Lower leg skin (tissue), 4 donors: ENCODE data around the gene COL18A1. TPM values are rescaled to one million over a fixed set of nuclear protein-coding genes. Genes with fewer than 3 reads are reported as not detected.
A peak's percentile ranks its signal among the peaks of the same experiment; 100 is the strongest.

Source experiments
- DNase-seq, 2 donors: peaks; one replicate each; pipeline ENCODE4 v3.0.0-alpha.2; 2019; ENCODE audit warnings: low spot score in 2 of 2
- H3K4me3 ChIP-seq: fragments of 200-600 bp; sonication (generic); 2 replicates; pipeline ENCODE4 v1.5.1; 2017; ENCODE audit warnings: mild to moderate bottlenecking, low read depth; ENCODE audit not compliant: poor library complexity, severe bottlenecking
- CTCF ChIP-seq, 3 donors: fragments of 450-650 bp; IDR thresholded peaks; one replicate each; pipeline ENCODE4 v1.5.1; 2016; ENCODE audit warnings: antibody characterized with exemption in 3 of 3, mild to moderate bottlenecking in 3 of 3, moderate library complexity in 2 of 3
- POLR2A ChIP-seq, 2 donors: fragments of 450-650 bp; IDR thresholded peaks; one replicate each; pipeline ENCODE4 v1.6.1; 2016 to 2017; ENCODE audit warnings: antibody characterized with exemption in 2 of 2, mild to moderate bottlenecking in 1 of 2, moderate library complexity in 1 of 2
- WGBS, 2 donors: methylation state at CpG; one replicate each; pipeline ENCODE4 v1.1.5; 2018; 5-methylcytosine and 5-hydroxymethylcytosine counted together
- intact Hi-C: fragments of 100-400 bp; cut with DNase I; formaldehyde crosslinking; loops from one replicate; pipeline ENCODE4 v1.15.0; 2023; ENCODE audit warnings: low total_unique reads
- total RNA-seq, 4 donors: library from RNA; depleted of rRNA; stranded (reverse); fragments of >200 nt; gene quantifications; one replicate each; pipeline ENCODE4 v1.1.0, GENCODE V29; 2016

The COL18A1 gene
- total RNA-seq, 4 donors from 2014 or later: 63.3 to 126 (median 85.9) TPM

- TF ChIP-seq POLR2A (IDR thresholded peaks at IDR 0.05): no peak
- no peak for TF ChIP-seq CTCF (IDR thresholded peaks at IDR 0.05)
- DNase-seq: no peak
- H3K4me3 ChIP-seq: no peak overlapping the region
- WGBS, 2 donors: 86 to 95% methylated on average over 2 of the region's 2 CpGs
- intact Hi-C loops: no loop called here
Measured at GRCh38 chr21:45518742-45519141, 113.8 kb downstream of the COL18A1 start.

- intact Hi-C loops: no loop called here
- H3K4me3 ChIP-seq: no peak overlapping the region
- no peak for TF ChIP-seq POLR2A (IDR thresholded peaks at IDR 0.05)
- no peak for DNase-seq
- WGBS, 2 donors: 95% methylated on average over 4 of the region's 4 CpGs
Measured at GRCh38 chr21:45519182-45519581, 114.2 kb downstream of the COL18A1 start.

- intact Hi-C loops: no loop called here
- DNase-seq: no peak
- H3K4me3 ChIP-seq: no peak overlapping the region
- TF ChIP-seq POLR2A (IDR thresholded peaks at IDR 0.05) (no peak), CTCF (IDR thresholded peaks at IDR 0.05) (no peak)
- WGBS, 2 donors: 97 to 98% methylated on average over 2 of the region's 2 CpGs
Measured at GRCh38 chr21:45521241-45521640, 116.3 kb downstream of the COL18A1 start.

GRCh38 chr21:45522381-45522780, 117.4 kb downstream of the COL18A1 start:
- 94 to 95% methylated on average over 6 of the region's 6 CpGs for WGBS, 2 donors
- intact Hi-C loops: no loop called here
- no peak for DNase-seq
- TF ChIP-seq POLR2A (IDR thresholded peaks at IDR 0.05) (no peak), CTCF (IDR thresholded peaks at IDR 0.05) (no peak)
- H3K4me3 ChIP-seq: no peak overlapping the region

- intact Hi-C loops: no loop called here
- no peak overlapping the region for H3K4me3 ChIP-seq
- no peak for TF ChIP-seq CTCF (IDR thresholded peaks at IDR 0.05)
- no peak for TF ChIP-seq POLR2A (IDR thresholded peaks at IDR 0.05)
- 95 to 99% methylated on average over 6 of the region's 6 CpGs for WGBS, 2 donors
- peak in 1 of 2 donors; percentile 42 for DNase-seq
Measured at GRCh38 chr21:45522986-45523385, 118.0 kb downstream of the COL18A1 start.

GRCh38 chr21:45523411-45524101, 118.6 kb downstream of the COL18A1 start:
- intact Hi-C loops: no loop called here
- no peak overlapping the region for H3K4me3 ChIP-seq
- 77 to 91% methylated on average over 7 to 14 of the region's 16 CpGs for WGBS, 2 donors
- peak in 1 of 2 donors; percentile 83 for DNase-seq
- no peak for TF ChIP-seq POLR2A (IDR thresholded peaks at IDR 0.05)
- TF ChIP-seq CTCF (IDR thresholded peaks at IDR 0.05): no peak
